IMR-90 (cell line): ENCODE measurements around the gene SLC17A9. TPM values are rescaled to one million over a fixed set of nuclear protein-coding genes. Genes with fewer than 3 reads are reported as not detected.
A peak's percentile ranks its signal among the peaks of the same experiment; 100 is the strongest.

Experiments used
- ATAC-seq: fragments of 200-7000 bp; cut with Tn5 transposase; 2 replicates; pipeline ENCODE4 v1.9.1; 2020; ENCODE audit warnings: low read depth, mild to moderate bottlenecking, moderate library complexity
- BruUV-seq: library from RNA; stranded (reverse); fragments of 400-500 nt; replicated peaks from 2 replicates; lab custom pipeline; 2021; lab: Mats Ljungman, UMichigan
- CTCF ChIA-PET: fragments of 300-600 bp; formaldehyde crosslinking; extraction: SDS; loops from one replicate; lab custom pipeline; 2021; ENCODE audit warnings: antibody characterized with exemption; lab: Yijun Ruan, JAX
- POLR2A ChIA-PET: fragments of 300-600 bp; sonication (Branson Sonifier 250); formaldehyde crosslinking; loops from one replicate; lab custom pipeline; 2022; ENCODE audit warnings: antibody characterized with exemption; ENCODE audit not compliant: unreplicated experiment; lab: Charles Lee
- DNase-seq: peaks from one replicate; pipeline ENCODE4 v3.0.0; 2013
- H2AFZ ChIP-seq: replicated peaks from 2 replicates; pipeline ENCODE3; 2013; ENCODE audit warnings: low read length, mild to moderate bottlenecking; ENCODE audit not compliant: poor library complexity
- H2AK5ac ChIP-seq: 2 replicates; pipeline ENCODE4 v1.6.1; 2013; ENCODE audit warnings: low read depth, low read length, inconsistent platforms
- H2AK9ac ChIP-seq: replicated peaks from 2 replicates; pipeline ENCODE3; 2013; ENCODE audit warnings: mild to moderate bottlenecking, low read depth, low read length, moderate library complexity; ENCODE audit not compliant: poor library complexity
- H2BK120ac ChIP-seq: 2 replicates; pipeline ENCODE4 v1.6.1; 2013; ENCODE audit warnings: low read depth, low read length, inconsistent platforms
- H2BK15ac ChIP-seq: 3 replicates; pipeline ENCODE4 v1.6.1; 2013; ENCODE audit warnings: low read depth, low read length, inconsistent platforms
- H2BK20ac ChIP-seq: 2 replicates; pipeline ENCODE4 v1.6.1; 2013; ENCODE audit warnings: low read depth, mild to moderate bottlenecking, inconsistent platforms, low read length, moderate library complexity
- H2BK5ac ChIP-seq: 2 replicates; pipeline ENCODE4 v1.6.1; 2013; ENCODE audit warnings: mild to moderate bottlenecking, low read depth, low read length, inconsistent platforms; ENCODE audit not compliant: poor library complexity, severe bottlenecking
- H3K14ac ChIP-seq: replicated peaks from 2 replicates; pipeline ENCODE4 v1.6.1; 2013; ENCODE audit warnings: low read depth, low read length, inconsistent platforms
- H3K18ac ChIP-seq: 2 replicates; pipeline ENCODE4 v1.6.1; 2013; ENCODE audit warnings: low read depth, low read length, control low read depth
- H3K23ac ChIP-seq: 2 replicates; pipeline ENCODE4 v1.6.1; 2013; ENCODE audit warnings: low read depth, low read length, inconsistent platforms
- H3K27ac ChIP-seq: 2 replicates; pipeline ENCODE4 v1.5.1; 2013; ENCODE audit warnings: mild to moderate bottlenecking, control low read depth, low read length; ENCODE audit not compliant: insufficient read depth
- H3K27me3 ChIP-seq: 2 replicates; pipeline ENCODE4 v1.6.1; 2013; ENCODE audit warnings: low read length; ENCODE audit not compliant: control insufficient read depth, insufficient read depth
- H3K36me3 ChIP-seq: 2 replicates; pipeline ENCODE4 v1.6.1; 2013; ENCODE audit warnings: low read length, mixed read lengths; ENCODE audit not compliant: control insufficient read depth, insufficient read depth
- H3K4ac ChIP-seq: 2 replicates; pipeline ENCODE4 v1.6.1; 2013; ENCODE audit warnings: low read depth, low read length, inconsistent platforms
- H3K4me1 ChIP-seq: 2 replicates; pipeline ENCODE4 v1.6.1; 2013; ENCODE audit warnings: low read length, mixed read lengths; ENCODE audit not compliant: control insufficient read depth, insufficient read depth
- H3K4me2 ChIP-seq: 2 replicates; pipeline ENCODE4 v1.6.1; 2013; ENCODE audit warnings: low read depth, mild to moderate bottlenecking, control low read depth, low read length, moderate library complexity
- H3K4me3 ChIP-seq: 2 replicates; pipeline ENCODE4 v1.5.1; 2013; ENCODE audit warnings: low read depth, mild to moderate bottlenecking, control low read depth, low read length, moderate library complexity; ENCODE audit not compliant: insufficient read depth
- H3K56ac ChIP-seq: 2 replicates; pipeline ENCODE4 v1.6.1; 2013; ENCODE audit warnings: low read length, inconsistent platforms; ENCODE audit not compliant: insufficient read depth; ENCODE audit errors: extremely low read depth
- H3K79me1 ChIP-seq, 2 experiments: 2 replicates each; pipeline ENCODE4 v1.6.1; 2013; ENCODE audit warnings: low read length in 2 of 2, inconsistent platforms in 1 of 2, low read depth in 1 of 2
- H3K9ac ChIP-seq: 2 replicates; pipeline ENCODE4 v1.6.1; 2013; ENCODE audit warnings: low read depth, low read length, control low read depth
- H3K9me1 ChIP-seq: 2 replicates; pipeline ENCODE4 v1.6.1; 2013; ENCODE audit warnings: low read length, inconsistent platforms; ENCODE audit not compliant: insufficient read depth
- H3K9me3 ChIP-seq: 2 replicates; pipeline ENCODE4 v1.6.1; 2013; ENCODE audit warnings: low read length; ENCODE audit not compliant: control insufficient read depth, insufficient read depth
- H4K20me1 ChIP-seq: 2 replicates; pipeline ENCODE4 v1.6.1; 2013; ENCODE audit warnings: low read length, inconsistent platforms; ENCODE audit not compliant: insufficient read depth
- H4K5ac ChIP-seq: 2 replicates; pipeline ENCODE4 v1.6.1; 2013; ENCODE audit warnings: mild to moderate bottlenecking, low read depth, low read length, control low read depth
- H4K8ac ChIP-seq, 2 experiments: 2 replicates each; pipeline ENCODE4 v1.6.1; 2013; ENCODE audit warnings: low read depth in 2 of 2, low read length in 2 of 2, control low read depth in 1 of 2, inconsistent platforms in 1 of 2
- H4K91ac ChIP-seq: 2 replicates; pipeline ENCODE4 v1.6.1; 2013; ENCODE audit warnings: low read depth, low read length, inconsistent platforms; ENCODE audit not compliant: insufficient read depth
- NFE2L2 ChIP-seq: fragments of 150-350 bp; IDR thresholded peaks from 2 replicates; pipeline ENCODE4 v1.6.1; 2016; ENCODE audit warnings: low read depth, mild to moderate bottlenecking, low read length
- POLR2A ChIP-seq: IDR thresholded peaks from 2 replicates; pipeline ENCODE4 v1.6.1; 2012; ENCODE audit warnings: mild to moderate bottlenecking, low read depth, low read length
- RAD21 ChIP-seq: IDR thresholded peaks from 2 replicates; pipeline ENCODE4 v1.6.1; 2012; ENCODE audit warnings: low read length, improper control_type of control experiment
- RFX5 ChIP-seq: IDR thresholded peaks from 2 replicates; pipeline ENCODE4 v1.8.0; 2012; ENCODE audit warnings: low read depth, mild to moderate bottlenecking, low read length, moderate library complexity
- SMC3 ChIP-seq: fragments of 150-350 bp; IDR thresholded peaks from 2 replicates; pipeline ENCODE4 v1.6.1; 2016; ENCODE audit warnings: low read depth, mild to moderate bottlenecking, antibody characterized with exemption, low read length, moderate library complexity
- USF2 ChIP-seq: fragments of 150-350 bp; IDR thresholded peaks from 2 replicates; pipeline ENCODE4 v1.6.1; 2017; ENCODE audit warnings: mild to moderate bottlenecking, antibody characterized with exemption, low read length, low read depth
- WGBS, 2 experiments: methylation state at CpG; one replicate each; pipeline versions ENCODE4 v1.1.5 to v1.1.7; 2013; ENCODE audit warnings: missing lambda C conversion rate in 2 of 2; ENCODE audit not compliant: insufficient read length in 1 of 2; ENCODE audit errors: extremely low coverage in 2 of 2; 5-methylcytosine and 5-hydroxymethylcytosine counted together
- dilution Hi-C: fragments of 300-500 bp; cut with HindIII; formaldehyde crosslinking; loops from one replicate; pipeline ENCODE4 v1.14.3; 2018; ENCODE audit warnings: low sequenced_read_pairs; ENCODE audit not compliant: unreplicated experiment
- in situ Hi-C: fragments of 300-500 bp; cut with MboI; formaldehyde crosslinking; loops from 3 replicates; pipeline ENCODE4 v1.14.3; 2019; ENCODE audit warnings: low sequenced_read_pairs, inconsistent platforms, mixed read lengths
- intact Hi-C: fragments of 100-400 bp; cut with micrococcal nuclease; formaldehyde crosslinking; loops from 2 replicates; pipeline ENCODE4 v1.10.0; 2022
- polyA plus RNA-seq, 3 experiments: library from polyadenylated mRNA; depleted of rRNA; stranded (reverse); fragments of >200 nt; gene quantifications; 2 replicates each; pipeline ENCODE4 v1.2.3, GENCODE V29; 2012; ENCODE audit warnings: low replicate concordance in 1 of 3
- total RNA-seq: library from RNA; depleted of rRNA; stranded (reverse); fragments of >200 nt; gene quantifications from 2 replicates; pipeline ENCODE4 v1.2.3, GENCODE V29; 2012
- TF ChIP-seq, protein P1 (sequence below): conservative IDR thresholded peaks from 2 replicates; pipeline ENCODE4 v1.5.1; 2012; ENCODE audit warnings: mild to moderate bottlenecking, low read depth, low read length, improper control_type of control experiment

Gene SLC17A9
- total and polyA plus RNA-seq, 2 of the 4 experiments (the other 2 are of a cell fraction), result 2.2 to 14.4 TPM

- Histone ChIP-seq H3K14ac (peak overlapping the region; percentile 7; the same call in 1 of the 2 replicates), H2BK20ac (no peak overlapping the region), H3K79me1 (peaks cover 0 to 8% of the 10 kb centered on the region in 2 experiments; a peak in 1 of 4 replicates), H3K56ac (no peak overlapping the region), H2AK9ac (peak overlapping the region; percentile 93), H2AK5ac (peak overlapping the region; percentile 42), H3K36me3 (peaks cover 19% of the 10 kb centered on the region), H2BK5ac (peak overlapping the region; percentile 46), H4K20me1 (peaks cover 4% of the 10 kb centered on the region; the same call in 1 of the 2 replicates), H2BK15ac (no peak overlapping the region), H3K4ac (peak overlapping the region; percentile 59), H3K23ac (peak overlapping the region; percentile 3; the same call in 1 of the 2 replicates), H3K4me3 (no peak overlapping the region), H3K9me1 (peaks cover 6% of the 10 kb centered on the region; the same call in 1 of the 2 replicates), H3K4me2 (peak overlapping the region; percentile 66), H2AFZ (peak overlapping the region; percentile 90), H4K5ac (peak overlapping the region; percentile 98), H3K27me3 (no peaks in the 10 kb centered on the region), H4K8ac (peak overlapping the region; percentile 70 to 82), H3K18ac (peak overlapping the region; percentile 66; the same call in 1 of the 2 replicates), H3K4me1 (peaks cover 13% of the 10 kb centered on the region), H3K27ac (peak overlapping the region; percentile 78), H2BK120ac (no peak overlapping the region), H4K91ac (peak overlapping the region; percentile 66), H3K9ac (peak overlapping the region; percentile 60), H3K9me3 (peaks cover under 1% of the 10 kb centered on the region; the same call in 1 of the 2 replicates)
- in situ Hi-C loops, result no loop called here
- 15% methylated on average over 8 of the region's 32 CpGs; no CpG with 5 or more reads in 1 of the 2 experiments for WGBS, 2 experiments
- ChIA-PET CTCF (interaction anchor here (0.7 to 1.3 kb wide), 2 partner anchors 17 to 79 kb away, joined by 3 to 5 read pairs; no protein-coding TSS in a partner anchor), POLR2A (interaction anchor here (0.6 to 1.0 kb wide), 4 partner anchors 16 to 585 kb away, joined by 3 to 13 read pairs (median 7); partner anchors contain the start of gene GID8)
- dilution Hi-C loops, result no loop called here
- peak; percentile 37; the same call in 1 of the 2 replicates for TF ChIP-seq POLR2A
- peak; percentile 57 for TF ChIP-seq USF2
- TF ChIP-seq, protein P1, sequence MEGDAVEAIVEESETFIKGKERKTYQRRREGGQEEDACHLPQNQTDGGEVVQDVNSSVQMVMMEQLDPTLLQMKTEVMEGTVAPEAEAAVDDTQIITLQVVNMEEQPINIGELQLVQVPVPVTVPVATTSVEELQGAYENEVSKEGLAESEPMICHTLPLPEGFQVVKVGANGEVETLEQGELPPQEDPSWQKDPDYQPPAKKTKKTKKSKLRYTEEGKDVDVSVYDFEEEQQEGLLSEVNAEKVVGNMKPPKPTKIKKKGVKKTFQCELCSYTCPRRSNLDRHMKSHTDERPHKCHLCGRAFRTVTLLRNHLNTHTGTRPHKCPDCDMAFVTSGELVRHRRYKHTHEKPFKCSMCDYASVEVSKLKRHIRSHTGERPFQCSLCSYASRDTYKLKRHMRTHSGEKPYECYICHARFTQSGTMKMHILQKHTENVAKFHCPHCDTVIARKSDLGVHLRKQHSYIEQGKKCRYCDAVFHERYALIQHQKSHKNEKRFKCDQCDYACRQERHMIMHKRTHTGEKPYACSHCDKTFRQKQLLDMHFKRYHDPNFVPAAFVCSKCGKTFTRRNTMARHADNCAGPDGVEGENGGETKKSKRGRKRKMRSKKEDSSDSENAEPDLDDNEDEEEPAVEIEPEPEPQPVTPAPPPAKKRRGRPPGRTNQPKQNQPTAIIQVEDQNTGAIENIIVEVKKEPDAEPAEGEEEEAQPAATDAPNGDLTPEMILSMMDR, result no peak
- no peak for TF ChIP-seq RAD21
- no peak for TF ChIP-seq NFE2L2
- TF ChIP-seq SMC3, result no peak
- no peak for TF ChIP-seq RFX5
- intact Hi-C loops, result no loop called here
- ATAC-seq, result peak; percentile 79
- peak; percentile 54 for DNase-seq
- BruUV-seq, result no TSS peak
Observed at GRCh38 chr20:62953839-62954703, 1.6 kb downstream of the SLC17A9 start.
